ENCODE data around the gene SNX30. TPM values are rescaled to one million over a fixed set of nuclear protein-coding genes. Genes with fewer than 3 reads are reported as not detected.

Gene SNX30
- polyA plus RNA-seq, 1 of the 3 experiments (the other 2 are of a cell fraction): 2.7 TPM

DNA sequence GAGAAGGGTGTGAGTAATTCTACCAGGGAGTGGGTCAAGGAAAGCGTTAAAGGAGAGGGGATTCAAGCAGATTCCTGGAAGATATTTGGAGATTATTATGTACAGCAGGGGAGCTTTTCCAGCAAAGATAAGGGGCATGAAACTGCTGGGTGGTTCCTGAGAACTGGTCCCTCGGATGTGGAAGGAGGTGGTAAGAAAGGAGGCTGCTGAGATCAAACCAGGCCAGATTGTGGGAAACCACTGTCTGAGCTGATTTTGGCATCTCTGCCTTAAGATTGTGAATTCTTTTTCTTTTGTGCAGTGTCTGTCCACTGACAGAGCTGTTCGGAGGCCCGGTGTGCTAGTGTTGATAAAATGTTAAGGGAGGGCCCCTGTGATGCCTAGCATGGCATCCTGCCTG is 45.4 kb downstream of the SNX30 start (continued):
- TF ChIP-seq, protein P1, sequence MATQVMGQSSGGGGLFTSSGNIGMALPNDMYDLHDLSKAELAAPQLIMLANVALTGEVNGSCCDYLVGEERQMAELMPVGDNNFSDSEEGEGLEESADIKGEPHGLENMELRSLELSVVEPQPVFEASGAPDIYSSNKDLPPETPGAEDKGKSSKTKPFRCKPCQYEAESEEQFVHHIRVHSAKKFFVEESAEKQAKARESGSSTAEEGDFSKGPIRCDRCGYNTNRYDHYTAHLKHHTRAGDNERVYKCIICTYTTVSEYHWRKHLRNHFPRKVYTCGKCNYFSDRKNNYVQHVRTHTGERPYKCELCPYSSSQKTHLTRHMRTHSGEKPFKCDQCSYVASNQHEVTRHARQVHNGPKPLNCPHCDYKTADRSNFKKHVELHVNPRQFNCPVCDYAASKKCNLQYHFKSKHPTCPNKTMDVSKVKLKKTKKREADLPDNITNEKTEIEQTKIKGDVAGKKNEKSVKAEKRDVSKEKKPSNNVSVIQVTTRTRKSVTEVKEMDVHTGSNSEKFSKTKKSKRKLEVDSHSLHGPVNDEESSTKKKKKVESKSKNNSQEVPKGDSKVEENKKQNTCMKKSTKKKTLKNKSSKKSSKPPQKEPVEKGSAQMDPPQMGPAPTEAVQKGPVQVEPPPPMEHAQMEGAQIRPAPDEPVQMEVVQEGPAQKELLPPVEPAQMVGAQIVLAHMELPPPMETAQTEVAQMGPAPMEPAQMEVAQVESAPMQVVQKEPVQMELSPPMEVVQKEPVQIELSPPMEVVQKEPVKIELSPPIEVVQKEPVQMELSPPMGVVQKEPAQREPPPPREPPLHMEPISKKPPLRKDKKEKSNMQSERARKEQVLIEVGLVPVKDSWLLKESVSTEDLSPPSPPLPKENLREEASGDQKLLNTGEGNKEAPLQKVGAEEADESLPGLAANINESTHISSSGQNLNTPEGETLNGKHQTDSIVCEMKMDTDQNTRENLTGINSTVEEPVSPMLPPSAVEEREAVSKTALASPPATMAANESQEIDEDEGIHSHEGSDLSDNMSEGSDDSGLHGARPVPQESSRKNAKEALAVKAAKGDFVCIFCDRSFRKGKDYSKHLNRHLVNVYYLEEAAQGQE (IDR thresholded peaks at IDR 0.05; ENCODE audit: low read depth, low read length): no peak
- no peak for TF ChIP-seq CHD2 (IDR thresholded peaks at IDR 0.05; ENCODE audit: low read length, partially characterized antibody)
- TF ChIP-seq YY1 (IDR thresholded peaks at IDR 0.05; ENCODE audit: low read depth): no peak

DNA sequence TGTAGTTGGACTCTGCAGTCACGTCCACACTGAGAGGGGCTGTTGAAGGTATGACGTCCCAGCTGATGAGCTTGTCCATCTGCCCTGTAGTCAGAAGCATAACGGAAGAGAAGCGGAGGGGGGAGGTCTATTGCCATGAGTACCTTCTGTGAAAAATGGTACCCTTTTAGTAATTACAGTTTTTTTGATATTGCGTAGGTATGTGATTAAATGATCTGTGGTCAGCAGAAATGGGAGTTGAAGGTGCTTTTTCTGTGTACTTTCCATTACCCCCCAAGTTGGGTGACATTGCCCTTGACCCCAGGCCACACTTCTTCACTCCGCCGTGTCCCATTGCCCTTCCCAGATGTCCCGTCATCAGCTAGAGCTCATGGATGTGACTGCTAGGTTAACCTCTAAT is 45.9 kb downstream of the SNX30 start:
- H4K20me1 ChIP-seq (ENCODE audit: insufficient read depth): no peaks in the 10 kb centered on the region
- no peak overlapping the region for H3K4me2 ChIP-seq
- H3K79me2 ChIP-seq (ENCODE audit: insufficient read depth): peaks cover 3% of the 10 kb centered on the region; the same call in 1 of the 2 replicates
- H3K27me3 ChIP-seq (ENCODE audit: insufficient read depth): no peaks in the 10 kb centered on the region
- no peaks in the 10 kb centered on the region for H3K9me2 ChIP-seq
- H2AFZ ChIP-seq (ENCODE audit: low read depth): no peak overlapping the region
- no peak overlapping the region for H3K4me3 ChIP-seq (ENCODE audit: low read depth in 2 of 2, low read length in 1 of 2)
- no peaks in the 10 kb centered on the region for H3K9me3 ChIP-seq
- TF ChIP-seq GATA2 (CRISPR knock-in tag; IDR thresholded peaks at IDR 0.05) (no peak), SMC3 (IDR thresholded peaks at IDR 0.05; ENCODE audit: low read depth, low read length) (no peak), FOXJ3 (CRISPR knock-in tag; IDR thresholded peaks at IDR 0.05) (no peak), ELF1 (IDR thresholded peaks at IDR 0.05) (no peak), CHD2 (IDR thresholded peaks at IDR 0.05; ENCODE audit: low read length, partially characterized antibody) (no peak), NRF1 (IDR thresholded peaks at IDR 0.05; ENCODE audit: low read depth, low read length) (no peak), POLR2AphosphoS5 (IDR thresholded peaks at IDR 0.05; ENCODE audit: low read depth, low read length) (no peak), YY1 (IDR thresholded peaks at IDR 0.05; ENCODE audit: low read depth) (no peak)
- TF ChIP-seq, protein P2, sequence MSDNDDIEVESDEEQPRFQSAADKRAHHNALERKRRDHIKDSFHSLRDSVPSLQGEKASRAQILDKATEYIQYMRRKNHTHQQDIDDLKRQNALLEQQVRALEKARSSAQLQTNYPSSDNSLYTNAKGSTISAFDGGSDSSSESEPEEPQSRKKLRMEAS (IDR thresholded peaks at IDR 0.05; ENCODE audit: low read depth): no peak
- TF ChIP-seq, protein P3, sequence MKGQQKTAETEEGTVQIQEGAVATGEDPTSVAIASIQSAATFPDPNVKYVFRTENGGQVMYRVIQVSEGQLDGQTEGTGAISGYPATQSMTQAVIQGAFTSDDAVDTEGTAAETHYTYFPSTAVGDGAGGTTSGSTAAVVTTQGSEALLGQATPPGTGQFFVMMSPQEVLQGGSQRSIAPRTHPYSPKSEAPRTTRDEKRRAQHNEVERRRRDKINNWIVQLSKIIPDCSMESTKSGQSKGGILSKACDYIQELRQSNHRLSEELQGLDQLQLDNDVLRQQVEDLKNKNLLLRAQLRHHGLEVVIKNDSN (IDR thresholded peaks at IDR 0.05; ENCODE audit: borderline replicate concordance, low read depth): no peak
- 95% methylated on average over 8 of the region's 8 CpGs for WGBS (ENCODE audit: low lambda C conversion rate)
- H3K4me1 ChIP-seq (ENCODE audit: control insufficient read depth in 1 of 2, insufficient read depth in 2 of 2, low read depth in 1 of 2, low read length in 1 of 2): no peaks in the 10 kb centered on the region
- H3F3A ChIP-seq (replicated peaks; ENCODE audit: insufficient read depth): no peaks in the 10 kb centered on the region
- no peak overlapping the region for H3K27ac ChIP-seq (ENCODE audit: low read depth in 2 of 2, low read length in 1 of 2)
- DNase-seq: no peak
- H3K9ac ChIP-seq: no peak overlapping the region
- no peaks in the 10 kb centered on the region for H3K36me3 ChIP-seq (replicated peaks in 1 of 2; ENCODE audit: control insufficient read depth in 1 of 2, insufficient read depth in 2 of 2, low read length in 1 of 2)
- ChIA-PET CTCF (interaction anchor here (1.0 kb wide), 1 partner anchor 701 kb away, joined by 3 read pairs; no protein-coding TSS in a partner anchor), POLR2A (no interaction called here)

All from SK-N-SH (cell line).